Smooth muscle cell of the brain vasculature (primary cell): Measurements from ENCODE around the gene GNPTG.

Experiments
- DNase-seq: peaks from one replicate; pipeline ENCODE4 v3.0.0-alpha.2; 2012; ENCODE audit warnings: low read depth, low spot score

Gene GNPTG

GRCh38 chr16:1347286-1347855 lies 4.4 kb upstream of the GNPTG start:
- no peak for DNase-seq

GRCh38 chr16:1347962-1348361 lies 3.8 kb upstream of the GNPTG start:
- no peak for DNase-seq

- DNase-seq, result no peak
These were observed 3.3 kb upstream of the GNPTG start for GRCh38 chr16:1348441-1348840.

GRCh38 chr16:1348926-1349325 lies 2.8 kb upstream of the GNPTG start:
- DNase-seq, result no peak

GRCh38 chr16:1349351-1349750 lies 2.4 kb upstream of the GNPTG start:
- no peak for DNase-seq

GRCh38 chr16:1349951-1350350 lies 1.8 kb upstream of the GNPTG start:
- no peak for DNase-seq

- DNase-seq, result no peak
These were observed 1.0 kb upstream of the GNPTG start for GRCh38 chr16:1350691-1351090.

- DNase-seq, result no peak
These were observed 533 bp upstream of the GNPTG start for GRCh38 chr16:1351215-1351581.

GRCh38 chr16:1354815-1355540 lies 3.2 kb downstream of the GNPTG start:
- DNase-seq, result no peak

GRCh38 chr16:1355591-1355990 lies 3.9 kb downstream of the GNPTG start:
- no peak for DNase-seq

- DNase-seq, result no peak
These were observed 4.5 kb downstream of the GNPTG start for GRCh38 chr16:1356061-1356900.

- no peak for DNase-seq
These were observed 6.3 kb downstream of the GNPTG start for GRCh38 chr16:1357906-1358566.

- DNase-seq, result no peak
These were observed 10.1 kb downstream of the GNPTG start for GRCh38 chr16:1361685-1362360.

GRCh38 chr16:1362807-1363206 lies 11.1 kb downstream of the GNPTG start:
- no peak for DNase-seq

GRCh38 chr16:1363501-1364041 lies 11.8 kb downstream of the GNPTG start:
- no peak for DNase-seq

- DNase-seq, result no peak
These were observed 12.8 kb downstream of the GNPTG start for GRCh38 chr16:1364510-1364909.

GRCh38 chr16:1366060-1366711 lies 14.5 kb downstream of the GNPTG start:
- no peak for DNase-seq

- DNase-seq, result no peak
These were observed 15.1 kb downstream of the GNPTG start for GRCh38 chr16:1366712-1367299.

GRCh38 chr16:1367486-1368174 lies 15.9 kb downstream of the GNPTG start:
- no peak for DNase-seq
